A549 (cell line): ENCODE results near the gene MYOG. TPM values are rescaled to one million over a fixed set of nuclear protein-coding genes. Genes with fewer than 3 reads are reported as not detected.

Experiments
- ATAC-seq, 2 experiments: fragments of 200-7000 bp in 1 of 2; fragments of >200 bp in 1 of 2; cut with Nextera tagmentation in 1 of 2; cut with Tn5 transposase in 1 of 2; 3 replicates each; pipeline versions ENCODE4 v1.8.0 to v1.9.1; 2018 to 2020; ENCODE audit warnings: mild to moderate bottlenecking in 1 of 2, moderate library complexity in 1 of 2
- CTCF ChIA-PET: fragments of 300-600 bp; sonication (Branson Sonifier 250); formaldehyde crosslinking; extraction: SDS; loops from one replicate; lab custom pipeline; 2021; ENCODE audit warnings: antibody characterized with exemption, inconsistent platforms; lab: Yijun Ruan, JAX
- POLR2A ChIA-PET: fragments of 350-600 bp; formaldehyde crosslinking; extraction: SDS; loops from one replicate; lab custom pipeline; 2021; ENCODE audit warnings: antibody characterized with exemption, inconsistent platforms; lab: Yijun Ruan, JAX
- DNase-seq, 2 experiments: peaks; one replicate each; pipeline versions ENCODE4 v3.0.0 to v3.0.0-alpha.2; 2011 to 2016; ENCODE audit warnings: low read depth in 1 of 2, low spot score in 1 of 2
- FAIRE-seq: peaks from 2 replicates; lab custom pipeline; 2011; peaks lifted over from hg19 to GRCh38; lab: Jason Lieb, UNC
- H3K27ac ChIP-seq, 2 experiments: fragments of >200 bp; sonication (Bioruptor Twin); formaldehyde crosslinking; 3 replicates each; pipeline ENCODE4 v1.5.1; 2016 to 2017
- H3K4me1 ChIP-seq: fragments of >200 bp; sonication (Bioruptor Twin); formaldehyde crosslinking; 3 replicates; pipeline ENCODE4 v1.6.1; 2016
- H3K4me2 ChIP-seq: fragments of >200 bp; sonication (Bioruptor Twin); formaldehyde crosslinking; 3 replicates; pipeline ENCODE4 v1.6.1; 2016
- H3K4me3 ChIP-seq: fragments of >200 bp; sonication (Bioruptor Twin); formaldehyde crosslinking; 3 replicates; pipeline ENCODE4 v1.5.1; 2016
- H3K9me3 ChIP-seq: fragments of >200 bp; sonication (Bioruptor Twin); formaldehyde crosslinking; 3 replicates; pipeline ENCODE4 v1.6.1; 2016
- CBX2 ChIP-seq: fragments of 200-600 bp; sonication (generic); IDR thresholded peaks from 2 replicates; pipeline ENCODE4 v1.6.1; 2016; ENCODE audit warnings: low read depth, mild to moderate bottlenecking, borderline replicate concordance
- CBX8 ChIP-seq: fragments of 200-600 bp; sonication (generic); IDR thresholded peaks from 2 replicates; pipeline ENCODE4 v1.6.1; 2016
- EHF ChIP-seq: fragments of 250-450 bp; sonication (Bioruptor Pico); IDR thresholded peaks from 2 replicates; pipeline ENCODE4 v1.5.0; 2020; ENCODE audit warnings: mild to moderate bottlenecking
- FOSB ChIP-seq: fragments of 250-450 bp; sonication (Bioruptor Pico); IDR thresholded peaks from 2 replicates; pipeline ENCODE4 v1.5.0; 2020; ENCODE audit warnings: mild to moderate bottlenecking, moderate library complexity
- FOXS1 ChIP-seq: fragments of 250-450 bp; sonication (Bioruptor Pico); IDR thresholded peaks from 2 replicates; pipeline ENCODE4 v1.5.0; 2020; ENCODE audit warnings: mild to moderate bottlenecking, moderate library complexity
- HDAC2 ChIP-seq: fragments of 200-600 bp; sonication (generic); IDR thresholded peaks from 2 replicates; pipeline ENCODE4 v1.6.1; 2016
- HEYL ChIP-seq: fragments of 250-450 bp; sonication (Bioruptor Pico); IDR thresholded peaks from 2 replicates; pipeline ENCODE4 v1.8.0; 2021; ENCODE audit warnings: mild to moderate bottlenecking, moderate library complexity
- HOXB13 ChIP-seq: fragments of 250-450 bp; sonication (Bioruptor Pico); IDR thresholded peaks from 2 replicates; pipeline ENCODE4 v1.5.0; 2020; ENCODE audit warnings: low read depth, mild to moderate bottlenecking, moderate library complexity
- MAFK ChIP-seq: fragments of 450-650 bp; IDR thresholded peaks from 2 replicates; pipeline ENCODE4 v1.6.1; 2014; ENCODE audit not compliant: partially characterized antibody
- MYC ChIP-seq: IDR thresholded peaks from 2 replicates; pipeline ENCODE4 v1.6.1; 2012; ENCODE audit warnings: mild to moderate bottlenecking, inconsistent platforms, low read length, improper control_type of control experiment, borderline replicate concordance
- PHF8 ChIP-seq: fragments of 200-600 bp; sonication (generic); IDR thresholded peaks from 2 replicates; pipeline ENCODE4 v1.6.1; 2016; ENCODE audit warnings: low read depth, mild to moderate bottlenecking, antibody characterized with exemption, moderate library complexity, borderline replicate concordance
- POLR2A ChIP-seq: IDR thresholded peaks from 2 replicates; pipeline ENCODE4 v1.6.1; 2012; ENCODE audit warnings: mild to moderate bottlenecking, low read length
- RCOR1 ChIP-seq: fragments of 150-350 bp; IDR thresholded peaks from 2 replicates; pipeline ENCODE4 v1.6.1; 2014; ENCODE audit warnings: antibody characterized with exemption, low read length, low read depth
- RFX5 ChIP-seq: fragments of 450-650 bp; IDR thresholded peaks from 2 replicates; pipeline ENCODE4 v1.7.1; 2014; ENCODE audit warnings: antibody characterized with exemption, mild to moderate bottlenecking, moderate library complexity
- SMC3 ChIP-seq: fragments of >200 bp; sonication (Bioruptor Twin); formaldehyde crosslinking; IDR thresholded peaks from 3 replicates; pipeline ENCODE4 v1.6.1; 2018; ENCODE audit warnings: inconsistent platforms
- ZC3H11A ChIP-seq: fragments of 450-650 bp; IDR thresholded peaks from 2 replicates; pipeline ENCODE4 v1.6.1; 2014; ENCODE audit warnings: antibody characterized with exemption, mild to moderate bottlenecking
- ZFP36 ChIP-seq: fragments of 450-650 bp; IDR thresholded peaks from 2 replicates; pipeline ENCODE4 v1.6.1; 2014; ENCODE audit warnings: borderline replicate concordance; ENCODE audit not compliant: partially characterized antibody
- ZNF302 ChIP-seq: fragments of 250-450 bp; sonication (Bioruptor Pico); IDR thresholded peaks from 2 replicates; pipeline ENCODE4 v1.9.0; 2021; ENCODE audit warnings: inconsistent platforms, mild to moderate bottlenecking, moderate library complexity
- WGBS: methylation state at CpG from one replicate; pipeline ENCODE4 v1.1.6; 2017; ENCODE audit errors: missing lambda C conversion rate; 5-methylcytosine and 5-hydroxymethylcytosine counted together
- polyA plus RNA-seq, 4 experiments: library from polyadenylated mRNA; depleted of rRNA in 3 of 4; stranded (reverse); fragments of >200 nt; fragmentation: RNase III in 1 of 4; extraction: RNeasy Plus Mini Kit Qiagen cat#74134 plus additional on column Dnase treatment in 1 of 4; gene quantifications; 2 replicates in 3 of 4; 3 replicates in 1 of 4; pipeline ENCODE4 v1.2.3, GENCODE V29; 2011 to 2017
- TF ChIP-seq, protein P1 (sequence below): IDR thresholded peaks from 2 replicates; pipeline ENCODE4 v1.6.1; 2012
- TF ChIP-seq, protein P2 (sequence below): fragments of 250-450 bp; sonication (Bioruptor Pico); IDR thresholded peaks from 2 replicates; pipeline ENCODE4 v1.5.0; 2021; ENCODE audit warnings: mild to moderate bottlenecking, moderate library complexity, borderline replicate concordance
- TF ChIP-seq, protein P3 (sequence below): IDR thresholded peaks from 2 replicates; pipeline ENCODE4 v1.6.1; 2012
- TF ChIP-seq, protein P4 (sequence below): fragments of 250-450 bp; sonication (Bioruptor Pico); IDR thresholded peaks from 2 replicates; pipeline ENCODE4 v1.5.0; 2020; ENCODE audit warnings: low read depth, mild to moderate bottlenecking, moderate library complexity
- TF ChIP-seq, protein P5 (sequence below): fragments of 200-600 bp; sonication (generic); IDR thresholded peaks from 2 replicates; pipeline ENCODE4 v1.6.1; 2016; ENCODE audit warnings: antibody characterized with exemption, mild to moderate bottlenecking, moderate library complexity

The MYOG gene
- polyA plus RNA-seq, 2 of the 4 experiments (the other 2 are of a cell fraction) = not detected

DNA sequence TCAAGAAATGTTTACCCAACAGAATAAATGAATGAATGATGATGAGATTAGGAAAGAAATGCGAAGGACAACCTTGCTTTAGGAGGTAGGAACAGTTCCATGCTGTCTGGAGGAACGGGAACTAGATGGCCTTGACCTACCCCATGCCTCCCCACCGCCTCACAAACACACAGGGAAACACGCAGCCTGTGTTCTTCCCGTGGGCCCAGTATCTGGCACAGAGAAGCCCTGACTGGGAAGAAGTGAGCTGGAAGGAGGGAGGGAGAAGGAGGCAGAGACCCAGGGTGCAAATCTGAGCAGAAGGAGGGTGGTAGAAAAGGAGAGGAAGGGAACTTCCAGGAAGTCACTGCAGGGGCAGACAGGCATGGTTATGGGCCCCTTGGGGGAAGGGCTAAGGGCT lies 38.2 kb upstream of the MYOG start:
- POLR2A ChIA-PET = interaction anchor here (0.6 kb wide), 1 partner anchor 625 kb away, joined by 4 read pairs; no protein-coding TSS in a partner anchor

DNA sequence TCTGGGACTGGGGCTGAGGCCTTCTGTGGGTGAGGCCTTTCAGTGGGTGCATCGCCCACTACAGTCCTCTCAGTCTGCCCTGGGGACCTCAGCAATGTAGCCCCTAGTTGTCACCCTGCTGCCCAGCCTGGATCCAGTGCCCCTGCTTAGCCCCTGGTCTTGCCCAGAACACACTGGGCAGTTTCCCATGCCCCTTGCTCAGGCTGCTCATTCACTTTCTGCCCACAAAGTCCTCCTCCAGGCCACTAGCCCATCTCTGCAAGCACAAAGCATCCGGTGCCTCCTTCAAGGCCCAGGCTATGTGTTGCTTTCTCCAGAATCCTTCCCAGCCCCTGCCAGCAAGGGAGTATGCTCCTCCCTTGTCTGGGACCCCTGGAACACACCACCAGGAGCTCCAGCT lies 36.3 kb upstream of the MYOG start:
- TF ChIP-seq HOXB13 (CRISPR knock-in tag) = no peak
- no peak for TF ChIP-seq MYC
- TF ChIP-seq, protein P1, sequence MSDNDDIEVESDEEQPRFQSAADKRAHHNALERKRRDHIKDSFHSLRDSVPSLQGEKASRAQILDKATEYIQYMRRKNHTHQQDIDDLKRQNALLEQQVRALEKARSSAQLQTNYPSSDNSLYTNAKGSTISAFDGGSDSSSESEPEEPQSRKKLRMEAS = no peak
- no peak for TF ChIP-seq CBX8
- no peak for TF ChIP-seq CBX2
- TF ChIP-seq RFX5 = no peak
- no peak for TF ChIP-seq MAFK
- TF ChIP-seq, protein P2, sequence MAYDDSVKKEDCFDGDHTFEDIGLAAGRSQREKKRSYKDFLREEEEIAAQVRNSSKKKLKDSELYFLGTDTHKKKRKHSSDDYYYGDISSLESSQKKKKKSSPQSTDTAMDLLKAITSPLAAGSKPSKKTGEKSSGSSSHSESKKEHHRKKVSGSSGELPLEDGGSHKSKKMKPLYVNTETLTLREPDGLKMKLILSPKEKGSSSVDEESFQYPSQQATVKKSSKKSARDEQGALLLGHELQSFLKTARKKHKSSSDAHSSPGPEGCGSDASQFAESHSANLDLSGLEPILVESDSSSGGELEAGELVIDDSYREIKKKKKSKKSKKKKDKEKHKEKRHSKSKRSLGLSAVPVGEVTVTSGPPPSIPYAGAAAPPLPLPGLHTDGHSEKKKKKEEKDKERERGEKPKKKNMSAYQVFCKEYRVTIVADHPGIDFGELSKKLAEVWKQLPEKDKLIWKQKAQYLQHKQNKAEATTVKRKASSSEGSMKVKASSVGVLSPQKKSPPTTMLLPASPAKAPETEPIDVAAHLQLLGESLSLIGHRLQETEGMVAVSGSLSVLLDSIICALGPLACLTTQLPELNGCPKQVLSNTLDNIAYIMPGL (CRISPR knock-in tag) = no peak
- TF ChIP-seq ZC3H11A = no peak
- TF ChIP-seq PHF8 = no peak
- no peak for TF ChIP-seq HEYL (CRISPR knock-in tag)
- no peak for TF ChIP-seq RCOR1
- no peak for TF ChIP-seq SMC3
- TF ChIP-seq, protein P3, sequence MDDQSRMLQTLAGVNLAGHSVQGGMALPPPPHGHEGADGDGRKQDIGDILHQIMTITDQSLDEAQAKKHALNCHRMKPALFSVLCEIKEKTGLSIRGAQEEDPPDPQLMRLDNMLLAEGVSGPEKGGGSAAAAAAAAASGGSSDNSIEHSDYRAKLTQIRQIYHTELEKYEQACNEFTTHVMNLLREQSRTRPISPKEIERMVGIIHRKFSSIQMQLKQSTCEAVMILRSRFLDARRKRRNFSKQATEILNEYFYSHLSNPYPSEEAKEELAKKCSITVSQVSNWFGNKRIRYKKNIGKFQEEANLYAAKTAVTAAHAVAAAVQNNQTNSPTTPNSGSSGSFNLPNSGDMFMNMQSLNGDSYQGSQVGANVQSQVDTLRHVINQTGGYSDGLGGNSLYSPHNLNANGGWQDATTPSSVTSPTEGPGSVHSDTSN = no peak
- TF ChIP-seq FOXS1 = no peak
- TF ChIP-seq ZNF302 (CRISPR knock-in tag) = no peak
- TF ChIP-seq, protein P4, sequence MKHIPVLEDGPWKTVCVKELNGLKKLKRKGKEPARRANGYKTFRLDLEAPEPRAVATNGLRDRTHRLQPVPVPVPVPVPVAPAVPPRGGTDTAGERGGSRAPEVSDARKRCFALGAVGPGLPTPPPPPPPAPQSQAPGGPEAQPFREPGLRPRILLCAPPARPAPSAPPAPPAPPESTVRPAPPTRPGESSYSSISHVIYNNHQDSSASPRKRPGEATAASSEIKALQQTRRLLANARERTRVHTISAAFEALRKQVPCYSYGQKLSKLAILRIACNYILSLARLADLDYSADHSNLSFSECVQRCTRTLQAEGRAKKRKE = no peak
- no peak for TF ChIP-seq ZFP36
- Histone ChIP-seq H3K4me1 (peaks cover 12% of the 10 kb centered on the region; the same call in 1 of the 3 replicates), H3K4me2 (no peak overlapping the region), H3K9me3 (no peaks in the 10 kb centered on the region), H3K4me3 (no peak overlapping the region), H3K27ac (no peak overlapping the region)
- ATAC-seq (no peak), DNase-seq (no peak), FAIRE-seq (no peak)
- 58% methylated on average over 2 of the region's 2 CpGs for WGBS
- POLR2A ChIA-PET = no interaction called here
- CTCF ChIA-PET = interaction anchor here (1.1 to 10.1 kb wide), 7 partner anchors 25 to 151 kb away, joined by 3 to 292 read pairs (median 8); no protein-coding TSS in a partner anchor

More for the DNA sequence above, 38.2 kb upstream of the MYOG start:
- FAIRE-seq = no peak
- Histone ChIP-seq H3K9me3 (no peaks in the 10 kb centered on the region), H3K27ac (no peak overlapping the region), H3K4me1 (peaks cover 16% of the 10 kb centered on the region; the same call in 1 of the 3 replicates), H3K4me2 (no peak overlapping the region)
- TF ChIP-seq RFX5 (no peak), MYC (no peak), FOSB (CRISPR knock-in tag) (no peak), HDAC2 (no peak), POLR2A (no peak), EHF (CRISPR knock-in tag) (no peak), ZFP36 (no peak)
- TF ChIP-seq, protein P5, sequence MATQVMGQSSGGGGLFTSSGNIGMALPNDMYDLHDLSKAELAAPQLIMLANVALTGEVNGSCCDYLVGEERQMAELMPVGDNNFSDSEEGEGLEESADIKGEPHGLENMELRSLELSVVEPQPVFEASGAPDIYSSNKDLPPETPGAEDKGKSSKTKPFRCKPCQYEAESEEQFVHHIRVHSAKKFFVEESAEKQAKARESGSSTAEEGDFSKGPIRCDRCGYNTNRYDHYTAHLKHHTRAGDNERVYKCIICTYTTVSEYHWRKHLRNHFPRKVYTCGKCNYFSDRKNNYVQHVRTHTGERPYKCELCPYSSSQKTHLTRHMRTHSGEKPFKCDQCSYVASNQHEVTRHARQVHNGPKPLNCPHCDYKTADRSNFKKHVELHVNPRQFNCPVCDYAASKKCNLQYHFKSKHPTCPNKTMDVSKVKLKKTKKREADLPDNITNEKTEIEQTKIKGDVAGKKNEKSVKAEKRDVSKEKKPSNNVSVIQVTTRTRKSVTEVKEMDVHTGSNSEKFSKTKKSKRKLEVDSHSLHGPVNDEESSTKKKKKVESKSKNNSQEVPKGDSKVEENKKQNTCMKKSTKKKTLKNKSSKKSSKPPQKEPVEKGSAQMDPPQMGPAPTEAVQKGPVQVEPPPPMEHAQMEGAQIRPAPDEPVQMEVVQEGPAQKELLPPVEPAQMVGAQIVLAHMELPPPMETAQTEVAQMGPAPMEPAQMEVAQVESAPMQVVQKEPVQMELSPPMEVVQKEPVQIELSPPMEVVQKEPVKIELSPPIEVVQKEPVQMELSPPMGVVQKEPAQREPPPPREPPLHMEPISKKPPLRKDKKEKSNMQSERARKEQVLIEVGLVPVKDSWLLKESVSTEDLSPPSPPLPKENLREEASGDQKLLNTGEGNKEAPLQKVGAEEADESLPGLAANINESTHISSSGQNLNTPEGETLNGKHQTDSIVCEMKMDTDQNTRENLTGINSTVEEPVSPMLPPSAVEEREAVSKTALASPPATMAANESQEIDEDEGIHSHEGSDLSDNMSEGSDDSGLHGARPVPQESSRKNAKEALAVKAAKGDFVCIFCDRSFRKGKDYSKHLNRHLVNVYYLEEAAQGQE = no peak
- TF ChIP-seq, all 56 proteins: peak for 0
- ATAC-seq = no peak
- CTCF ChIA-PET = interaction anchor here (1.4 to 8.4 kb wide), 5 partner anchors 8 to 144 kb away, joined by 4 to 67 read pairs (median 26); no protein-coding TSS in a partner anchor
- DNase-seq = no peak
- 15% methylated on average over 5 of the region's 5 CpGs for WGBS
- H3K4me3 ChIP-seq = no peak overlapping the region
